GM19035 (cell line): ENCODE results near the gene VPS16.
A peak's percentile ranks its signal among the peaks of the same experiment; 100 is the strongest.

Experiments
- ATAC-seq: cut with Tn5 transposase; IDR thresholded peaks from one replicate; pipeline ENCODE4 v1.9.1; 2021; ENCODE audit not compliant: unreplicated experiment

The VPS16 gene

GRCh38 chr20:2834401-2835110 is 6.0 kb upstream of the VPS16 start:
- no peak for ATAC-seq

- ATAC-seq = no peak
Observed at GRCh38 chr20:2835331-2835796, 5.2 kb upstream of the VPS16 start.

- ATAC-seq = no peak
Observed at GRCh38 chr20:2836035-2836434, 4.5 kb upstream of the VPS16 start.

GRCh38 chr20:2837221-2837960 is 3.2 kb upstream of the VPS16 start:
- no peak for ATAC-seq

GRCh38 chr20:2838170-2838797 is 2.3 kb upstream of the VPS16 start:
- ATAC-seq = no peak

- ATAC-seq = no peak
Observed at GRCh38 chr20:2838847-2839671, 1.5 kb upstream of the VPS16 start.

GRCh38 chr20:2839732-2840137 is 810 bp upstream of the VPS16 start:
- ATAC-seq = no peak

GRCh38 chr20:2840967-2841531 is 504 bp downstream of the VPS16 start:
- ATAC-seq = peak; percentile 43

- ATAC-seq = no peak
Observed at GRCh38 chr20:2845607-2846006, 5.1 kb downstream of the VPS16 start.

GRCh38 chr20:2846698-2847097 is 6.2 kb downstream of the VPS16 start:
- ATAC-seq = no peak

GRCh38 chr20:2847802-2848201 is 7.3 kb downstream of the VPS16 start:
- no peak for ATAC-seq

GRCh38 chr20:2849529-2849928 is 9.0 kb downstream of the VPS16 start:
- ATAC-seq = no peak

GRCh38 chr20:2851086-2851485 is 10.5 kb downstream of the VPS16 start:
- no peak for ATAC-seq

GRCh38 chr20:2858591-2858990 is 18.0 kb downstream of the VPS16 start:
- no peak for ATAC-seq

GRCh38 chr20:2859330-2860121 is 19.0 kb downstream of the VPS16 start:
- no peak for ATAC-seq

- no peak for ATAC-seq
Observed at GRCh38 chr20:2864626-2865025, 24.1 kb downstream of the VPS16 start.

- no peak for ATAC-seq
Observed at GRCh38 chr20:2865101-2865500, 24.6 kb downstream of the VPS16 start.

- ATAC-seq = no peak
Observed at GRCh38 chr20:2865630-2866029, 25.1 kb downstream of the VPS16 start.

GRCh38 chr20:2866236-2866635 is 25.7 kb downstream of the VPS16 start:
- no peak for ATAC-seq
